Keratinocyte (primary cell): Measurements from ENCODE around the gene INPP5E. TPM values are rescaled to one million over a fixed set of nuclear protein-coding genes. Genes with fewer than 3 reads are reported as not detected.

Source experiments
- DNase-seq: peaks from one replicate; pipeline ENCODE4 v3.0.0-alpha.2; 2011; ENCODE audit warnings: low read depth, missing footprints, low spot score
- FAIRE-seq: peaks from 2 replicates; lab custom pipeline; 2011; peaks lifted over from hg19 to GRCh38; lab: Jason Lieb, UNC
- H2AFZ ChIP-seq: 2 replicates; pipeline ENCODE4 v1.6.0; 2012; ENCODE audit warnings: low read length, control low read depth, inconsistent platforms; ENCODE audit not compliant: control insufficient read depth
- H3K27ac ChIP-seq: 2 replicates; pipeline ENCODE4 v1.5.1; 2011; ENCODE audit warnings: low read length; ENCODE audit not compliant: control insufficient read depth, insufficient read depth
- H3K27me3 ChIP-seq: 3 replicates; pipeline ENCODE4 v1.6.0; 2011; ENCODE audit warnings: low read length; ENCODE audit not compliant: control insufficient read depth, insufficient read depth; ENCODE audit errors: extremely low read depth
- H3K36me3 ChIP-seq, 2 experiments: 2 replicates in 1 of 2; 3 replicates in 1 of 2; pipeline ENCODE4 v1.5.1; 2011; ENCODE audit warnings: low read length in 2 of 2, mild to moderate bottlenecking in 1 of 2; ENCODE audit not compliant: control insufficient read depth in 2 of 2, insufficient read depth in 2 of 2; ENCODE audit errors: extremely low read depth in 1 of 2
- H3K4me1 ChIP-seq: 3 replicates; pipeline ENCODE4 v1.5.1; 2011; ENCODE audit warnings: low read length; ENCODE audit not compliant: control insufficient read depth, insufficient read depth; ENCODE audit errors: extremely low read depth
- H3K4me2 ChIP-seq: 3 replicates; pipeline ENCODE4 v1.6.0; 2011; ENCODE audit warnings: low read depth, low read length; ENCODE audit not compliant: control insufficient read depth, insufficient read depth; ENCODE audit errors: extremely low read depth
- H3K4me3 ChIP-seq, 3 experiments: fragments of 200-600 bp in 1 of 3; sonication (generic) in 1 of 3; 2 replicates in 2 of 3; 3 replicates in 1 of 3; pipeline ENCODE4 v1.5.1; 2011 to 2016; ENCODE audit warnings: low read length in 3 of 3, mild to moderate bottlenecking in 3 of 3, control low read depth in 2 of 3, inconsistent platforms in 1 of 3, low read depth in 1 of 3, mixed read lengths in 1 of 3, mixed run types in 1 of 3, moderate library complexity in 1 of 3; ENCODE audit not compliant: control insufficient read depth in 2 of 3, insufficient read depth in 2 of 3; ENCODE audit errors: extremely low read depth in 1 of 3
- H3K79me2 ChIP-seq: 2 replicates; pipeline ENCODE4 v1.6.0; 2012; ENCODE audit warnings: low read length; ENCODE audit not compliant: control insufficient read depth, insufficient read depth
- H3K9ac ChIP-seq: 3 replicates; pipeline ENCODE4 v1.6.0; 2011; ENCODE audit warnings: low read length; ENCODE audit not compliant: control insufficient read depth, insufficient read depth; ENCODE audit errors: extremely low read depth
- H3K9me1 ChIP-seq: 3 replicates; pipeline ENCODE4 v1.6.0; 2011; ENCODE audit warnings: low read length; ENCODE audit not compliant: control insufficient read depth, insufficient read depth; ENCODE audit errors: extremely low read depth
- H3K9me3 ChIP-seq: 2 replicates; pipeline ENCODE4 v1.5.1; 2012; ENCODE audit warnings: low read depth, low read length; ENCODE audit not compliant: control insufficient read depth
- H4K20me1 ChIP-seq: 3 replicates; pipeline ENCODE4 v1.6.0; 2011; ENCODE audit warnings: low read length; ENCODE audit not compliant: control insufficient read depth, insufficient read depth; ENCODE audit errors: extremely low read depth
- CTCF ChIP-seq, 3 experiments: IDR thresholded peaks in 1 of 3; conservative IDR thresholded peaks in 1 of 3; optimal IDR thresholded peaks in 1 of 3; 2 replicates in 2 of 3; 3 replicates in 1 of 3; pipeline versions ENCODE3 to v1.5.1; 2011; ENCODE audit warnings: low read length in 3 of 3, mild to moderate bottlenecking in 3 of 3, moderate library complexity in 2 of 3, control low read depth in 1 of 3, inconsistent platforms in 1 of 3; ENCODE audit not compliant: insufficient read depth in 2 of 3; ENCODE audit errors: extremely low read depth in 1 of 3
- EZH2 ChIP-seq: IDR thresholded peaks from one replicate; pipeline ENCODE4 v1.6.1; 2012; ENCODE audit warnings: inconsistent platforms, mild to moderate bottlenecking, low read length, moderate library complexity
- dilution Hi-C: fragments of 300-500 bp; cut with MboI; formaldehyde crosslinking; loops from one replicate; pipeline ENCODE4 v1.7.0; 2020; ENCODE audit warnings: low sequenced_read_pairs; ENCODE audit not compliant: extremely low pct_ligation_motif_present
- polyA plus RNA-seq, 5 experiments: library from polyadenylated mRNA; depleted of rRNA in 3 of 5; stranded (reverse) in 3 of 5; stranded (forward) in 1 of 5; unstranded in 1 of 5; fragments of >200 nt; gene quantifications; 1 replicate in 1 of 5; 2 replicates in 3 of 5; 3 replicates in 1 of 5; pipeline versions ENCODE4 v1.2.1 to v1.2.3, GENCODE V29; 2011 to 2012; ENCODE audit warnings: missing spikeins in 2 of 5, low read depth in 1 of 5, low replicate concordance in 1 of 5

Gene INPP5E
- polyA plus RNA-seq, 1 donor (not counting 4 experiments of a cell fraction or from before 2014, with no cell fraction given): 4.4 TPM

GRCh38 chr9:136430588-136431234 is 8.9 kb downstream of the INPP5E start:
- dilution Hi-C loops: no loop called here

GRCh38 chr9:136429683-136430491 is 9.8 kb downstream of the INPP5E start:
- dilution Hi-C loops: no loop called here
- H3K4me3 ChIP-seq: no peak overlapping the region
- H3K27me3 ChIP-seq: no peaks in the 10 kb centered on the region
- DNase-seq (no peak), FAIRE-seq (no peak)
- no peak overlapping the region for H3K27ac ChIP-seq
- H3K9me1 ChIP-seq: no peaks in the 10 kb centered on the region
- TF ChIP-seq CTCF (optimal IDR thresholded peaks at IDR 0.05 in 1 of 3, IDR thresholded peaks at IDR 0.05 in 1 of 3, conservative IDR thresholded peaks at IDR 0.05 in 1 of 3; ENCODE audit: extremely low read depth in 1 of 3, insufficient read depth in 2 of 3, low read length in 3 of 3): no peak
- no peak for TF ChIP-seq EZH2
- H3K4me1 ChIP-seq: no peaks in the 10 kb centered on the region
- no peak overlapping the region for H2AFZ ChIP-seq
- no peaks in the 10 kb centered on the region for H4K20me1 ChIP-seq
- no peak overlapping the region for H3K9ac ChIP-seq
- peaks cover 10 to 25% of the 10 kb centered on the region in 2 experiments for H3K36me3 ChIP-seq
- peaks cover 14% of the 10 kb centered on the region for H3K79me2 ChIP-seq
- no peaks in the 10 kb centered on the region for H3K9me3 ChIP-seq
- no peak overlapping the region for H3K4me2 ChIP-seq

More at GRCh38 chr9:136430588-136431234, 8.9 kb downstream of the INPP5E start:
- Histone ChIP-seq H3K4me3 (no peak overlapping the region), H3K36me3 (peaks cover 7 to 23% of the 10 kb centered on the region in 2 experiments), H3K9ac (no peak overlapping the region), H3K4me1 (no peaks in the 10 kb centered on the region), H3K4me2 (no peak overlapping the region), H3K27ac (no peak overlapping the region), H3K27me3 (no peaks in the 10 kb centered on the region), H2AFZ (no peak overlapping the region), H3K9me1 (no peaks in the 10 kb centered on the region), H4K20me1 (no peaks in the 10 kb centered on the region), H3K79me2 (peaks cover 22% of the 10 kb centered on the region), H3K9me3 (no peaks in the 10 kb centered on the region)
- FAIRE-seq (no peak), DNase-seq (no peak)
- TF ChIP-seq CTCF (optimal IDR thresholded peaks at IDR 0.05 in 1 of 3, IDR thresholded peaks at IDR 0.05 in 1 of 3, conservative IDR thresholded peaks at IDR 0.05 in 1 of 3; ENCODE audit: extremely low read depth in 1 of 3, insufficient read depth in 2 of 3, low read length in 3 of 3) (no peak), EZH2 (no peak)
